ENCODE data around the gene NDUFS3. TPM values are rescaled to one million over a fixed set of nuclear protein-coding genes. Genes with fewer than 3 reads are reported as not detected.

The NDUFS3 gene
- total RNA-seq, 6 donors from 2014 or later = 42.5 to 92.6 (median 72.2) TPM

DNA sequence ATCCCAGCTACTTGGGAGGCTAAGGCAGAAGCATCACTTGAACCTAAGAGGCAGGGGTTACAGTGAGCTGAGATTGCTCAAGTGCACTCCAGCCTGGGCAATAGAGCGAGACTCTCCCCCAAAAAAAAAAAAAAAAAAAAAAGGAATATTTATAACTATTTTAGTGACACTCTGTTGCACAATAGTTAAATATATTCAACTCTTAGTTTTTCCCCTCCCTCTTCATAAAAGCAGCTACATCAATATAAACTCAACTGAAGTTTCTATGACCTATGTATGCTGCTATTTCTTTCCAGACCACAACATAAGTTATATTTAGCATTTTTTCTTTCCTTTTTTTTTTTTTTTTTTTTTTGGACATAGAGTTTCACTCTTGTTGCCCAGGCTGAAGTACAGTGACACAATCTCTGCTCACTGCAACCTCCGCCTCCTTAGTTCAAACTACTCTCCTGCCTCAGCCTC is 45.2 kb upstream of the NDUFS3 start:
- TF ChIP-seq EP300 (IDR thresholded peaks at IDR 0.05) (no peak), POLR2A (IDR thresholded peaks at IDR 0.05) (no peak), POLR2AphosphoS5 (IDR thresholded peaks at IDR 0.05) (no peak)
- TF ChIP-seq, protein P1, sequence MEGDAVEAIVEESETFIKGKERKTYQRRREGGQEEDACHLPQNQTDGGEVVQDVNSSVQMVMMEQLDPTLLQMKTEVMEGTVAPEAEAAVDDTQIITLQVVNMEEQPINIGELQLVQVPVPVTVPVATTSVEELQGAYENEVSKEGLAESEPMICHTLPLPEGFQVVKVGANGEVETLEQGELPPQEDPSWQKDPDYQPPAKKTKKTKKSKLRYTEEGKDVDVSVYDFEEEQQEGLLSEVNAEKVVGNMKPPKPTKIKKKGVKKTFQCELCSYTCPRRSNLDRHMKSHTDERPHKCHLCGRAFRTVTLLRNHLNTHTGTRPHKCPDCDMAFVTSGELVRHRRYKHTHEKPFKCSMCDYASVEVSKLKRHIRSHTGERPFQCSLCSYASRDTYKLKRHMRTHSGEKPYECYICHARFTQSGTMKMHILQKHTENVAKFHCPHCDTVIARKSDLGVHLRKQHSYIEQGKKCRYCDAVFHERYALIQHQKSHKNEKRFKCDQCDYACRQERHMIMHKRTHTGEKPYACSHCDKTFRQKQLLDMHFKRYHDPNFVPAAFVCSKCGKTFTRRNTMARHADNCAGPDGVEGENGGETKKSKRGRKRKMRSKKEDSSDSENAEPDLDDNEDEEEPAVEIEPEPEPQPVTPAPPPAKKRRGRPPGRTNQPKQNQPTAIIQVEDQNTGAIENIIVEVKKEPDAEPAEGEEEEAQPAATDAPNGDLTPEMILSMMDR (IDR thresholded peaks at IDR 0.05) = no peak
- ATAC-seq (ENCODE audit: low FRiP score in 2 of 2) (peak in 1 of 2 donors; percentile 39), DNase-seq (no peak)
- Histone ChIP-seq H3K27me3 (no peaks in the 10 kb centered on the region), H3K9me3 (no peaks in the 10 kb centered on the region), H3K27ac (no peak overlapping the region), H3K4me1 (peaks cover 26 to 43% (median 40%) of the 10 kb centered on the region in 4 donors), H3K4me3 (no peak overlapping the region), H3K36me3 (peaks cover 0 to 7% (median 2%) of the 10 kb centered on the region in 4 donors)
- 67 to 68% methylated on average over 2 of the region's 2 CpGs for WGBS, 2 donors

- Histone ChIP-seq H3K27ac (no peak overlapping the region), H3K4me3 (no peak overlapping the region), H3K9me3 (no peaks in the 10 kb centered on the region), H3K4me1 (peaks cover 36 to 54% (median 50%) of the 10 kb centered on the region in 4 donors), H3K27me3 (no peaks in the 10 kb centered on the region), H3K36me3 (peaks cover 0 to 7% (median 2%) of the 10 kb centered on the region in 4 donors)
- 88% methylated on average over 4 of the region's 4 CpGs for WGBS, 2 donors
- TF ChIP-seq POLR2A (IDR thresholded peaks at IDR 0.05) (no peak), EP300 (IDR thresholded peaks at IDR 0.05) (no peak), POLR2AphosphoS5 (IDR thresholded peaks at IDR 0.05) (no peak)
- TF ChIP-seq, protein P1 (IDR thresholded peaks at IDR 0.05) = no peak
- DNase-seq (no peak), ATAC-seq (ENCODE audit: low FRiP score in 2 of 2) (no peak)
These were observed 44.1 kb upstream of the NDUFS3 start for GRCh38 chr11:47534704-47535251.

- Histone ChIP-seq H3K36me3 (peaks cover 0 to 7% (median 2%) of the 10 kb centered on the region in 4 donors), H3K4me1 (peaks cover 51 to 64% (median 63%) of the 10 kb centered on the region in 4 donors), H3K27ac (no peak overlapping the region), H3K27me3 (no peaks in the 10 kb centered on the region), H3K9me3 (no peaks in the 10 kb centered on the region), H3K4me3 (no peak overlapping the region)
- ATAC-seq (ENCODE audit: low FRiP score in 2 of 2) (no peak), DNase-seq (no peak)
- TF ChIP-seq POLR2AphosphoS5 (IDR thresholded peaks at IDR 0.05) (no peak), POLR2A (IDR thresholded peaks at IDR 0.05) (no peak), EP300 (IDR thresholded peaks at IDR 0.05) (no peak)
- TF ChIP-seq, protein P1 (IDR thresholded peaks at IDR 0.05) = no peak
- 74 to 86% methylated on average over 3 of the region's 3 CpGs for WGBS, 2 donors
These were observed 42.0 kb upstream of the NDUFS3 start for GRCh38 chr11:47536915-47537314.

DNA sequence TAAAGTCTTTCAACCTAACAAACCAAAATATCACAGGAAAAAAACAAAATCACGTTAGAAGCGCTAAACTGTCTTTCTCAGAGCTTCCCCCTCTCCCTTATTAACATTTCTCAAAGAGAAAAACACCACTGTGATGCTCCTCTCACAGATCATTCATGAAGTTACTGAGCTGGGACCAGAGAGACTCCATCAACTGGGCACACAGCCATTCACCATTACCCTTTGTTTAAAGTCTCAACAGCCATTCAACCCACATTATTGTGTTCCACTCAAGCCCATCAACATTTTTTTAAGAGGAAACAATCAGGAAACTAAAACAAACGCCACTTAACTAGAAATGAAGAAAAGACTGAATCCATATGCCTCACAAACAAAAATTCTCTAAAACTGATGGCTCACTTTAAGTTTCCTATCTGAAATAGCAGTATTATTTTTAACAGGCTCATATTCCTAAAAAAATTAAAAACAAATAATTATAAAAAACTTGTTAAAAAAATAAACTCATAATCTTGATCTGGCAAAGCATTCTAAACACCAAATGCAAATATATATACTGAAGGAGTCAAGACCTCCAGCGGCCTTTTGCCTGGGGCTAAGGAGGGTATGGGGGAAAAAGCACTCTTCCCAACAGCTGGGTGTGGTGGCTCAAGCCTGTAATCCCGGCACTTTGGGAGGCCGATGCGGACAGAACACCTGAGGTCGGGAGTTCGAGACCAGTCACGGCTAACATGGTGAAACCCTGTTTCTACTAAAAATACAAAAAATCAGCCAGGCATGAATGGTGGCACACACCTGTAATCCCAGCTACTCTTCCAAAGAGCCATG is 39.9 kb upstream of the NDUFS3 start:
- peaks cover 43 to 62% (median 53%) of the 10 kb centered on the region in 4 donors for H3K4me1 ChIP-seq

More for the DNA sequence above, 39.9 kb upstream of the NDUFS3 start:
- WGBS, 2 donors = 72 to 73% methylated on average over 10 of the region's 10 CpGs
- no peak overlapping the region for H3K4me3 ChIP-seq
- TF ChIP-seq EP300 (IDR thresholded peaks at IDR 0.05) = no peak
- no peak for TF ChIP-seq POLR2A (IDR thresholded peaks at IDR 0.05)
- TF ChIP-seq, protein P1 (IDR thresholded peaks at IDR 0.05) = no peak
- no peak for TF ChIP-seq POLR2AphosphoS5 (IDR thresholded peaks at IDR 0.05)
- H3K27me3 ChIP-seq = no peaks in the 10 kb centered on the region
- peak overlapping the region; percentile 1 to 25 (median 19) for H3K27ac ChIP-seq
- ATAC-seq (ENCODE audit: low FRiP score in 2 of 2) = no peak
- H3K36me3 ChIP-seq = peaks cover 0 to 7% (median 2%) of the 10 kb centered on the region in 4 donors
- no peaks in the 10 kb centered on the region for H3K9me3 ChIP-seq
- no peak for DNase-seq
